Lower leg skin (tissue), 4 donors: ENCODE results near the gene FCHSD1. TPM values are rescaled to one million over a fixed set of nuclear protein-coding genes. Genes with fewer than 3 reads are reported as not detected.

ENCODE experiments used
- DNase-seq, 2 donors: peaks; one replicate each; pipeline ENCODE4 v3.0.0-alpha.2; 2019; ENCODE audit warnings: low spot score in 2 of 2
- H3K4me3 ChIP-seq: fragments of 200-600 bp; sonication (generic); 2 replicates; pipeline ENCODE4 v1.5.1; 2017; ENCODE audit warnings: mild to moderate bottlenecking, low read depth; ENCODE audit not compliant: poor library complexity, severe bottlenecking
- CTCF ChIP-seq, 3 donors: fragments of 450-650 bp; IDR thresholded peaks; one replicate each; pipeline ENCODE4 v1.5.1; 2016; ENCODE audit warnings: antibody characterized with exemption in 3 of 3, mild to moderate bottlenecking in 3 of 3, moderate library complexity in 2 of 3
- POLR2A ChIP-seq, 2 donors: fragments of 450-650 bp; IDR thresholded peaks; one replicate each; pipeline ENCODE4 v1.6.1; 2016 to 2017; ENCODE audit warnings: antibody characterized with exemption in 2 of 2, mild to moderate bottlenecking in 1 of 2, moderate library complexity in 1 of 2
- WGBS, 2 donors: methylation state at CpG; one replicate each; pipeline ENCODE4 v1.1.5; 2018; 5-methylcytosine and 5-hydroxymethylcytosine counted together
- intact Hi-C: fragments of 100-400 bp; cut with DNase I; formaldehyde crosslinking; loops from one replicate; pipeline ENCODE4 v1.15.0; 2023; ENCODE audit warnings: low total_unique reads
- total RNA-seq, 4 donors: library from RNA; depleted of rRNA; stranded (reverse); fragments of >200 nt; gene quantifications; one replicate each; pipeline ENCODE4 v1.1.0, GENCODE V29; 2016

FCHSD1 gene
- total RNA-seq, 4 donors from 2014 or later, result 72.1 to 136 (median 101) TPM

DNA sequence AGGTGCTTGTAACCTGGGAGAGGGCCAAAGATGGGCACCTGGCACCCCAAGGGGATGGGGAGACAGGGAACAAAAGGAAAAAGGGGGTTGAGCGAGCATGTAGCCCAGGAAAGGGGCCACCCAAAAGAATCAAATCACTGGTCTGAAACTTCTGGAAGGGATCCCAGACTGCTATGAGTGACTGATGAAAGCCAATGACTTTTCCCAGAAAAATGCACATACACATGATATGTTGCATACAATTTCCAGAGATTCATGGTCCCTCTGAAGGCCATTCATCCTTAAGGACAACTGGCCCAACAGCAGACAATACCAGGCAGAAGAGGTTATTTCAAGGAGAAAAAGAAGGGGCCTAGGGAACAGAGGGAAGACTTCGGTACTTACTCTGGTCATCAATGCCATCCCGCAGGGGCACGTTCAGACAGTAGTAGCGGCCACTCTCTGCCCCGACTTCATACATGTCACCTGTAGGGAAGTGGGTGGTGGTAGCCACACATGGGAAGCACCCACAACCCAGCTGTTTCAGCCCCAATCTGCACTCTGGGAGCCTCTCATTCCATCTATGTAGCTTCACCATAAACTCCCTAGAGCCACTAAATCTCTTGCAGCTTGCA is 22.9 kb downstream of the FCHSD1 start:
- no peak for TF ChIP-seq POLR2A (IDR thresholded peaks at IDR 0.05)
- TF ChIP-seq CTCF (IDR thresholded peaks at IDR 0.05), result no peak
- WGBS, 2 donors, result 90 to 98% methylated on average over 6 of the region's 6 CpGs
- DNase-seq, result peak in 1 of 2 donors; percentile 66
- intact Hi-C loops, result no loop called here
- no peak overlapping the region for H3K4me3 ChIP-seq

- intact Hi-C loops, result no loop called here
- peak in 1 of 2 donors; percentile 68 for DNase-seq
- WGBS, 2 donors, result 61 to 67% methylated on average over 5 of the region's 5 CpGs
- no peak for TF ChIP-seq CTCF (IDR thresholded peaks at IDR 0.05)
- TF ChIP-seq POLR2A (IDR thresholded peaks at IDR 0.05), result no peak
- H3K4me3 ChIP-seq, result no peak overlapping the region
Measured at GRCh38 chr5:141623611-141624010, 27.6 kb downstream of the FCHSD1 start.

DNA sequence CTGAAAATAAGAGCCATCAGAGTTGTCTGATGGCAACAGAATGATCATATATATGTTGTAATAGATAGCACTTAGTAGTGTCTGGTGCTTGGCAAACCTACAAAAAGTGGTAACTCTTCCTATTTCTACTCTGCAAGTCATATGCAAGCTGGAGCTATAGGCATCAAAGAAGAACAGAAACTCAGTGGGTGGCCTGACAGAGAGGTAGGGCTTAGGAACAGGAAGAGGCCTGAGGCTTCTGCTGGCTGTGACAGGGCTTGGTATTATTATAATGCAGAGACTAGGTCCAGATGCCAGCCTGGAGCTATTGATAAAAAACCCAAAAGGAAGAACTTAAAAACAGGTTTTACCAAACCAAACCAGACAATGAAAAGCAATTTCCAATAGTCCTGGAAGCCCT is 28.0 kb downstream of the FCHSD1 start:
- peak in 1 of 2 donors; percentile 79 for DNase-seq
- intact Hi-C loops, result no loop called here
- H3K4me3 ChIP-seq, result no peak overlapping the region
- TF ChIP-seq POLR2A (IDR thresholded peaks at IDR 0.05) (no peak), CTCF (IDR thresholded peaks at IDR 0.05) (no peak)

GRCh38 chr5:141618804-141619554 is 32.2 kb downstream of the FCHSD1 start, which contains the start of gene DIAPH1:
TSS of gene DIAPH1 (minus strand) at chr5:141619000. CDS start at chr5:141618914, 86 bp downstream.
- 2% methylated on average over 46 to 51 of the region's 70 CpGs for WGBS, 2 donors
- peak; percentile 97 to 99 for DNase-seq
- TF ChIP-seq POLR2A (IDR thresholded peaks at IDR 0.05) (peak in 1 of 2 donors; percentile 70), CTCF (IDR thresholded peaks at IDR 0.05) (peak in 2 of 3 donors; percentile 48 to 53)
- H3K4me3 ChIP-seq, result peak within 1 kb of the TSS; percentile 82
- intact Hi-C loops, result no loop called here

- TF ChIP-seq CTCF (IDR thresholded peaks at IDR 0.05) (no peak), POLR2A (IDR thresholded peaks at IDR 0.05) (no peak)
- WGBS, 2 donors, result 1% methylated on average over 31 to 36 of the region's 36 CpGs
- peak; percentile 52 to 90 for DNase-seq
- intact Hi-C loops, result no loop called here
- peak overlapping the region; percentile 82 for H3K4me3 ChIP-seq
Measured at GRCh38 chr5:141618030-141618803, 33.0 kb downstream of the FCHSD1 start.
